ENCODE measurements around the gene RPS23. TPM values are rescaled to one million over a fixed set of nuclear protein-coding genes. Genes with fewer than 3 reads are reported as not detected.

Gene RPS23
- 1,788 and 2,435 TPM in 2 replicates for total RNA-seq

DNA sequence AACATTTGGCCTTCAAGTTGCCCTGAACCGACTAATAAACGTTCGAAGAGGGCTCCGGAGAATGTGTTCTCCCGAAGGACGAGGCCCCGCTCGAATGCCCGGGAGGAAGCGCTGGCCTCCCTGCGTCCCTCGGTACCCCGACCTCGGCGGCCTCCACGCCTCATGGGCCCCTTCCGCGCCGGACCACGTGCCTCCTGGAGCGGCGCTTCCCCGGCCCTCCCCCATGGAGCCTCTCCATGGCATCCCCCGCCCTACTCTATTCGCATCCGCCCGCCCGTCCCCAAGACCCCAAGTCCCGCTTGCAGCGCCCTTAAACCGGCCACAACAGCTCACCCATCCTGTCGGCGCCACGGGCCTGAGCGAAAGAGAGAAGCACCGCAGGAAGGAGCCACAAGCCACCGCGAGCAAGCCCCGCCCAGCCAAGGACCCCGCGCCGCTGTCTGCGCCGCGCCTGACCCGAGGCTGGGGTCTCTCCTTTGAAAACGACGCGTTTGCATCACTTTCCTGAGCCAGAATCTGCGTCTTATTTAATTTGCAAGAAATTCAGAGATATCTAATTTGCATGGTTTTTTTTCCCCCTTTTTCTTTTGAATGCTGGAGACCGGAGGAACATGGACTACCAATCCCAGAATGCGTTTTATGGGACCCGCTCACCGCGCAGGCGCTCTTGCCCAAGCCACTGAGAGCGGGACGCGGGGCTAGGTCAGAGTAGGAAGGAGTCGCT is at the start of gene RPS23:
Gene RPS23, minus strand, starts transcription at position 368 of the 724 bp plus-strand sequence. Its CDS starts 31 bp downstream, at position 337.

Measured in smooth muscle cell of the pulmonary artery (primary cell).